ENCODE measurements around the gene TIMMDC1. TPM values are rescaled to one million over a fixed set of nuclear protein-coding genes. Genes with fewer than 3 reads are reported as not detected.

TIMMDC1 gene
- total RNA-seq, 1 experiment from 2014 or later = 121 TPM

GRCh38 chr3:119481079-119481478, 17.3 kb upstream of the TIMMDC1 start (continued):
- TF ChIP-seq SP1 (IDR thresholded peaks at IDR 0.05; ENCODE audit: low read depth) (no peak), SIN3A (IDR thresholded peaks at IDR 0.05; ENCODE audit: low read depth) (no peak), ZBTB33 (IDR thresholded peaks at IDR 0.05; ENCODE audit: extremely low read depth, insufficient replicate concordance, low read length) (no peak)

GRCh38 chr3:119483101-119483500, 15.2 kb upstream of the TIMMDC1 start:
- Histone ChIP-seq H3K27me3 (ENCODE audit: insufficient read depth, low read length) (no peaks in the 10 kb centered on the region), H3K79me2 (ENCODE audit: insufficient read depth, low read length) (no peaks in the 10 kb centered on the region), H3K36me3 (ENCODE audit: control insufficient read depth in 1 of 2, insufficient read depth in 2 of 2, low read length in 2 of 2) (peaks cover 6 to 9% of the 10 kb centered on the region in 2 experiments; a peak in 2 of 4 replicates), H4K20me1 (ENCODE audit: insufficient read depth) (no peaks in the 10 kb centered on the region), H3K4me3 (replicated peaks in 1 of 2; ENCODE audit: low read depth in 1 of 2, low read length in 2 of 2) (no peak overlapping the region), H2AFZ (ENCODE audit: low read depth, low read length, poor library complexity, severe bottlenecking) (no peak overlapping the region), H3K27ac (ENCODE audit: low read depth, low read length) (no peak overlapping the region), H3K4me1 (ENCODE audit: control insufficient read depth in 1 of 2, insufficient read depth in 2 of 2, low read length in 2 of 2) (no peaks in the 10 kb centered on the region), H3K9me3 (ENCODE audit: control insufficient read depth in 1 of 2, insufficient read depth in 1 of 2, low read depth in 1 of 2, low read length in 2 of 2) (no peaks in the 10 kb centered on the region), H3K9me2 (ENCODE audit: insufficient read depth) (no peaks in the 10 kb centered on the region), H3K9ac (ENCODE audit: low read length) (no peak overlapping the region), H3K4me2 (ENCODE audit: low read length) (no peak overlapping the region)
- no TSS peak for BruUV-seq (replicated peaks)
- ChIA-PET CTCF (no interaction called here), RAD21 (ENCODE audit: low non-redundant PET in 1 of 2, low total read pairs in 2 of 2, uncharacterized antibody in 2 of 2, unreplicated experiment in 2 of 2) (no interaction called here), POLR2A (no interaction called here)
- ATAC-seq (no peak), DNase-seq (ENCODE audit: low read depth, low spot score) (no peak)
- TF ChIP-seq ZBTB33 (IDR thresholded peaks at IDR 0.05; ENCODE audit: extremely low read depth, insufficient replicate concordance, low read length) (no peak), ZFX (IDR thresholded peaks at IDR 0.05) (no peak), SIN3A (IDR thresholded peaks at IDR 0.05; ENCODE audit: low read depth) (no peak), JUND (IDR thresholded peaks at IDR 0.05) (no peak), POLR2AphosphoS5 (IDR thresholded peaks at IDR 0.05; ENCODE audit: low read depth, low read length) (no peak), YY1 (IDR thresholded peaks at IDR 0.05; ENCODE audit: extremely low read depth, insufficient replicate concordance, low read depth, low read length) (no peak), RAD21 (IDR thresholded peaks at IDR 0.05; ENCODE audit: low read depth) (no peak), EZH2phosphoT487 (IDR thresholded peaks at IDR 0.05; ENCODE audit: borderline replicate concordance) (no peak), CTCF (IDR thresholded peaks at IDR 0.05 in 2 of 3, conservative IDR thresholded peaks at IDR 0.05 in 1 of 3; ENCODE audit: borderline replicate concordance in 1 of 3, insufficient read depth in 1 of 3, low read depth in 2 of 3, low read length in 2 of 3) (no peak), EZH2 (IDR thresholded peaks at IDR 0.05) (no peak), ATF3 (IDR thresholded peaks at IDR 0.05) (no peak), EGR1 (IDR thresholded peaks at IDR 0.05; ENCODE audit: low read depth) (no peak), POLR2A (IDR thresholded peaks at IDR 0.05; ENCODE audit: borderline replicate concordance, extremely low read depth, insufficient read depth, insufficient read length) (no peak), FOSL1 (IDR thresholded peaks at IDR 0.05; ENCODE audit: low read depth) (no peak), SRF (IDR thresholded peaks at IDR 0.05; ENCODE audit: low read depth) (no peak), ELF1 (IDR thresholded peaks at IDR 0.05; ENCODE audit: borderline replicate concordance, low read depth) (no peak), CBX3 (IDR thresholded peaks at IDR 0.05; ENCODE audit: low read depth) (no peak), CEBPB (IDR thresholded peaks at IDR 0.05; ENCODE audit: low read depth) (no peak)
- intact Hi-C loops (cut with micrococcal nuclease) = no loop called here
